Fibroblast of lung (primary cell): ENCODE results near the gene EXOSC7. TPM values are rescaled to one million over a fixed set of nuclear protein-coding genes. Genes with fewer than 3 reads are reported as not detected.

Experiments
- DNase-seq, 2 donors: peaks; one replicate each; pipeline versions ENCODE4 v3.0.0 to v3.0.0-alpha.2; 2010; ENCODE audit warnings: low read depth in 2 of 2
- H2AFZ ChIP-seq: 2 replicates; pipeline ENCODE4 v1.5.1; 2012; ENCODE audit warnings: low read length, control low read depth, inconsistent platforms
- H3K27ac ChIP-seq: 2 replicates; pipeline ENCODE4 v1.5.1; 2011; ENCODE audit warnings: low read length, control low read depth; ENCODE audit not compliant: insufficient read depth
- H3K27me3 ChIP-seq: 2 replicates; pipeline ENCODE4 v1.5.1; 2011; ENCODE audit warnings: mild to moderate bottlenecking, low read length; ENCODE audit not compliant: control insufficient read depth, insufficient read depth
- H3K36me3 ChIP-seq: 2 replicates; pipeline ENCODE4 v1.5.1; 2011; ENCODE audit warnings: low read length; ENCODE audit not compliant: control insufficient read depth, insufficient read depth
- H3K4me1 ChIP-seq: 2 replicates; pipeline ENCODE4 v1.5.1; 2011; ENCODE audit warnings: low read length; ENCODE audit not compliant: control insufficient read depth, insufficient read depth; ENCODE audit errors: extremely low read depth
- H3K4me2 ChIP-seq: 2 replicates; pipeline ENCODE4 v1.5.1; 2011; ENCODE audit warnings: low read length, control low read depth; ENCODE audit not compliant: insufficient read depth; ENCODE audit errors: extremely low read depth
- H3K4me3 ChIP-seq, 4 experiments: fragments of 200-600 bp in 1 of 4; sonication (generic) in 1 of 4; replicated peaks in 1 of 4; 2 replicates each; pipeline ENCODE4 v1.5.1; 2011 to 2016; ENCODE audit warnings: low read length in 4 of 4, low read depth in 3 of 4, mild to moderate bottlenecking in 3 of 4, control low read depth in 2 of 4, inconsistent platforms in 1 of 4, mixed read lengths in 1 of 4; ENCODE audit not compliant: insufficient read depth in 1 of 4; ENCODE audit errors: control extremely low read depth in 1 of 4
- H3K79me2 ChIP-seq: 2 replicates; pipeline ENCODE4 v1.5.1; 2012; ENCODE audit warnings: mild to moderate bottlenecking, low read length, inconsistent platforms; ENCODE audit not compliant: control insufficient read depth, insufficient read depth
- H3K9ac ChIP-seq: 2 replicates; pipeline ENCODE4 v1.5.1; 2011; ENCODE audit warnings: mild to moderate bottlenecking, low read length, control low read depth; ENCODE audit not compliant: insufficient read depth
- H3K9me3 ChIP-seq: 2 replicates; pipeline ENCODE4 v1.5.1; 2012; ENCODE audit warnings: low read depth, low read length; ENCODE audit not compliant: control insufficient read depth, insufficient read depth
- H4K20me1 ChIP-seq: 2 replicates; pipeline ENCODE4 v1.5.1; 2011; ENCODE audit warnings: low read length; ENCODE audit not compliant: control insufficient read depth, insufficient read depth; ENCODE audit errors: extremely low read depth
- CTCF ChIP-seq, 2 donors: IDR thresholded peaks in 1 of 2; conservative IDR thresholded peaks in 1 of 2; 1 replicate in 1 of 2; 2 replicates in 1 of 2; pipeline ENCODE4 v1.5.1; 2011 to 2012; ENCODE audit warnings: low read length in 2 of 2, control low read depth in 1 of 2, inconsistent platforms in 1 of 2, low read depth in 1 of 2, mild to moderate bottlenecking in 1 of 2
- EZH2 ChIP-seq: IDR thresholded peaks from 2 replicates; pipeline ENCODE4 v1.5.1; 2012; ENCODE audit warnings: low read length, control low read depth, mild to moderate bottlenecking; ENCODE audit errors: missing control alignments
- polyA plus RNA-seq, 2 donors: library from polyadenylated mRNA; depleted of rRNA in 1 of 2; stranded (reverse) in 1 of 2; unstranded in 1 of 2; fragments of >200 nt; gene quantifications; 2 replicates each; pipeline ENCODE4 v1.2.1, GENCODE V29; 2011 to 2012; ENCODE audit warnings: missing spikeins in 1 of 2
- total RNA-seq: library from RNA; depleted of rRNA; stranded (reverse); fragments of >200 nt; gene quantifications from 2 replicates; pipeline ENCODE4 v1.2.1, GENCODE V29; 2014

Gene EXOSC7
- total and polyA plus RNA-seq, 2 donors (not counting 1 experiment from before 2014, with no cell fraction given), result 58.8 to 72.5 TPM

- Histone ChIP-seq H3K27ac (no peak overlapping the region), H3K9me3 (no peaks in the 10 kb centered on the region), H3K79me2 (no peaks in the 10 kb centered on the region), H3K4me1 (peaks cover 7% of the 10 kb centered on the region), H3K36me3 (peaks cover 5% of the 10 kb centered on the region), H3K9ac (no peak overlapping the region), H2AFZ (no peak overlapping the region), H3K4me2 (no peak overlapping the region), H3K27me3 (no peaks in the 10 kb centered on the region), H4K20me1 (no peaks in the 10 kb centered on the region), H3K4me3 (no peak overlapping the region)
- DNase-seq, result no peak
- TF ChIP-seq EZH2 (no peak), CTCF (conservative IDR thresholded peaks at IDR 0.05 in 1 of 2, IDR thresholded peaks at IDR 0.05 in 1 of 2; ENCODE audit: low read depth in 1 of 2, low read length in 2 of 2) (no peak)
Measured at GRCh38 chr3:44955917-44956316, 20.1 kb upstream of the EXOSC7 start.

GRCh38 chr3:44957986-44958385 is 18.1 kb upstream of the EXOSC7 start:
- no peaks in the 10 kb centered on the region for H3K9me3 ChIP-seq
- H3K4me3 ChIP-seq, result no peak overlapping the region
- peaks cover 5% of the 10 kb centered on the region for H3K79me2 ChIP-seq
- H3K36me3 ChIP-seq, result peaks cover 5% of the 10 kb centered on the region
- no peak overlapping the region for H2AFZ ChIP-seq
- H3K4me1 ChIP-seq, result peaks cover 7% of the 10 kb centered on the region
- no peak overlapping the region for H3K27ac ChIP-seq
- no peak for DNase-seq
- TF ChIP-seq EZH2 (no peak), CTCF (conservative IDR thresholded peaks at IDR 0.05 in 1 of 2, IDR thresholded peaks at IDR 0.05 in 1 of 2; ENCODE audit: low read depth in 1 of 2, low read length in 2 of 2) (no peak)
- no peaks in the 10 kb centered on the region for H3K27me3 ChIP-seq
- H3K9ac ChIP-seq, result no peak overlapping the region
- H4K20me1 ChIP-seq, result no peaks in the 10 kb centered on the region
- no peak overlapping the region for H3K4me2 ChIP-seq

- Histone ChIP-seq H3K9ac (no peak overlapping the region), H3K36me3 (peaks cover 5% of the 10 kb centered on the region), H3K4me1 (peaks cover 7% of the 10 kb centered on the region), H3K27me3 (no peaks in the 10 kb centered on the region), H2AFZ (no peak overlapping the region), H3K27ac (no peak overlapping the region), H3K4me2 (no peak overlapping the region), H3K4me3 (no peak overlapping the region), H3K79me2 (peaks cover 5% of the 10 kb centered on the region), H3K9me3 (no peaks in the 10 kb centered on the region), H4K20me1 (no peaks in the 10 kb centered on the region)
- no peak for DNase-seq
- TF ChIP-seq EZH2 (no peak), CTCF (conservative IDR thresholded peaks at IDR 0.05 in 1 of 2, IDR thresholded peaks at IDR 0.05 in 1 of 2; ENCODE audit: low read depth in 1 of 2, low read length in 2 of 2) (no peak)
Measured at GRCh38 chr3:44958386-44958785, 17.7 kb upstream of the EXOSC7 start.
